ENCODE data around the gene MFAP2.

- TF ChIP-seq POLR2A (IDR thresholded peaks at IDR 0.05; ENCODE audit: low read length), result no peak
- no peak for TF ChIP-seq GATA1 (IDR thresholded peaks at IDR 0.05; ENCODE audit: low read depth, low read length)
These were observed 55.4 kb downstream of the MFAP2 start for GRCh38 chr1:16924919-16925477.

Data from erythroblast (primary cell).